Activated CD4-positive, alpha-beta T cell treated with anti-CD3 and anti-CD28 coated beads, Interleukin-2, amount 10 ng/mL, durations not matched to agents 7 days and 5 days (primary cell): ENCODE results near the gene TRIM37. TPM values are rescaled to one million over a fixed set of nuclear protein-coding genes. Genes with fewer than 3 reads are reported as not detected.
"Not testable (repeated sequence)": the region's sequence is repeated elsewhere in the genome, so short reads cannot be mapped to it uniquely, and the experiment has no call there.

Experiments
- CTCF ChIA-PET: fragments of 350-600 bp; sonication (Branson Sonifier 250); formaldehyde crosslinking; loops from one replicate; lab custom pipeline; 2021; ENCODE audit warnings: antibody characterized with exemption; lab: Charles Lee
- POLR2A ChIA-PET: fragments of 350-600 bp; sonication (Branson Sonifier 250); formaldehyde crosslinking; loops from one replicate; lab custom pipeline; 2021; ENCODE audit warnings: antibody characterized with exemption; lab: Charles Lee
- DNase-seq: peaks from one replicate; pipeline ENCODE4 v3.0.0-alpha.2; 2020
- H3K27ac Mint-ChIP-seq: one replicate; pipeline ENCODE4 v1.8.0; 2021; ENCODE audit warnings: mild to moderate bottlenecking, moderate library complexity, mixed read lengths
- H3K27me3 Mint-ChIP-seq: one replicate; pipeline ENCODE4 v1.8.0; 2021; ENCODE audit warnings: mixed read lengths
- H3K36me3 Mint-ChIP-seq: one replicate; pipeline ENCODE4 v1.8.0; 2021; ENCODE audit warnings: low read depth, mixed read lengths
- H3K4me1 Mint-ChIP-seq: one replicate; pipeline ENCODE4 v1.8.0; 2021; ENCODE audit warnings: mixed read lengths
- H3K4me3 Mint-ChIP-seq: one replicate; pipeline ENCODE4 v1.8.0; 2021; ENCODE audit warnings: mild to moderate bottlenecking, moderate library complexity, mixed read lengths
- H3K9me3 Mint-ChIP-seq: one replicate; pipeline ENCODE4 v1.8.0; 2021; ENCODE audit warnings: mixed read lengths
- total RNA-seq, 2 experiments: library from RNA; stranded (reverse); gene quantifications; one replicate each; pipeline ENCODE4 v1.2.3, GENCODE V29; 2021

Gene TRIM37
- total RNA-seq, 2 experiments from 2014 or later, result 22.6 to 27.9 TPM

- Mint-ChIP-seq H3K27me3 (no peaks in the 10 kb centered on the region), H3K4me3 (peak overlapping the region; percentile 98), H3K4me1 (peaks cover 52% of the 10 kb centered on the region), H3K36me3 (peaks cover 30% of the 10 kb centered on the region), H3K9me3 (no peaks in the 10 kb centered on the region), H3K27ac (peak overlapping the region; percentile 91)
- DNase-seq, result no peak
- ChIA-PET CTCF (interaction anchor here (0.6 to 1.4 kb wide), 4 partner anchors 11 to 361 kb away, joined by 3 to 4 read pairs (median 3); no protein-coding TSS in a partner anchor), POLR2A (interaction anchor here (0.8 to 1.5 kb wide), 3 partner anchors 48 to 475 kb away, joined by 3 to 7 read pairs (median 4); partner anchors contain the start of genes PRR11 and SKA2)
Measured at GRCh38 chr17:59107306-59107670, 608 bp upstream of the TRIM37 start.

- Mint-ChIP-seq H3K27me3 (no peaks in the 10 kb centered on the region), H3K4me3 (peak overlapping the region; percentile 98), H3K4me1 (peaks cover 51% of the 10 kb centered on the region), H3K27ac (peak overlapping the region; percentile 91), H3K36me3 (peaks cover 31% of the 10 kb centered on the region), H3K9me3 (no peaks in the 10 kb centered on the region)
- ChIA-PET POLR2A (interaction anchor here (0.6 to 1.5 kb wide), 2 partner anchors 49 to 114 kb away, joined by 3 to 7 read pairs; partner anchors contain the start of genes GDPD1, PRR11 and SKA2), CTCF (interaction anchor here (0.6 to 1.5 kb wide), 3 partner anchors 9 to 43 kb away, joined by 3 to 4 read pairs (median 3); no protein-coding TSS in a partner anchor)
- DNase-seq, result peak; percentile 83
Measured at GRCh38 chr17:59105852-59106462, 723 bp downstream of the TRIM37 start.

GRCh38 chr17:59101178-59101577 lies 5.5 kb downstream of the TRIM37 start:
- Mint-ChIP-seq H3K27ac (no peak overlapping the region), H3K36me3 (peaks cover 42% of the 10 kb centered on the region), H3K9me3 (peaks cover 3% of the 10 kb centered on the region), H3K4me3 (no peak overlapping the region), H3K27me3 (no peaks in the 10 kb centered on the region), H3K4me1 (peaks cover 36% of the 10 kb centered on the region)
- no peak for DNase-seq
- ChIA-PET CTCF (interaction anchor here (1.0 kb wide), 1 partner anchor 16 kb away, joined by 3 read pairs; no protein-coding TSS in a partner anchor), POLR2A (no interaction called here)

- peaks cover 25% of the 10 kb centered on the region for H3K4me1 Mint-ChIP-seq
- no peak overlapping the region for H3K4me3 Mint-ChIP-seq
- peaks cover 3% of the 10 kb centered on the region for H3K9me3 Mint-ChIP-seq
- H3K27ac Mint-ChIP-seq, result no peak overlapping the region
- peaks cover 42% of the 10 kb centered on the region for H3K36me3 Mint-ChIP-seq
- DNase-seq, result no peak
- H3K27me3 Mint-ChIP-seq, result no peaks in the 10 kb centered on the region
- POLR2A ChIA-PET, result no interaction called here
- CTCF ChIA-PET, result no interaction called here
Measured at GRCh38 chr17:59097876-59098275, 8.8 kb downstream of the TRIM37 start.

GRCh38 chr17:59094861-59095530 lies 11.7 kb downstream of the TRIM37 start:
- H3K36me3 Mint-ChIP-seq, result peaks cover 30% of the 10 kb centered on the region
- CTCF ChIA-PET, result interaction anchor here (0.6 to 1.5 kb wide), 4 partner anchors 10 to 46 kb away, joined by 3 to 4 read pairs (median 4); no protein-coding TSS in a partner anchor
- peaks cover 3% of the 10 kb centered on the region for H3K9me3 Mint-ChIP-seq
- peaks cover 13% of the 10 kb centered on the region for H3K4me1 Mint-ChIP-seq
- no peak for DNase-seq
- peak overlapping the region; percentile 15 for H3K27ac Mint-ChIP-seq
- no peaks in the 10 kb centered on the region for H3K27me3 Mint-ChIP-seq
- POLR2A ChIA-PET, result no interaction called here
- no peak overlapping the region for H3K4me3 Mint-ChIP-seq

GRCh38 chr17:59093702-59094231 lies 12.9 kb downstream of the TRIM37 start:
- peaks cover 3% of the 10 kb centered on the region for H3K9me3 Mint-ChIP-seq
- DNase-seq, result no peak
- peaks cover 12% of the 10 kb centered on the region for H3K4me1 Mint-ChIP-seq
- H3K4me3 Mint-ChIP-seq, result no peak overlapping the region
- H3K27ac Mint-ChIP-seq, result no peak overlapping the region
- CTCF ChIA-PET, result no interaction called here
- no peaks in the 10 kb centered on the region for H3K27me3 Mint-ChIP-seq
- peaks cover 28% of the 10 kb centered on the region for H3K36me3 Mint-ChIP-seq
- POLR2A ChIA-PET, result no interaction called here

GRCh38 chr17:59093145-59093701 lies 13.5 kb downstream of the TRIM37 start:
- H3K27ac Mint-ChIP-seq, result no peak overlapping the region
- POLR2A ChIA-PET, result no interaction called here
- peaks cover 28% of the 10 kb centered on the region for H3K36me3 Mint-ChIP-seq

GRCh38 chr17:59090593-59090992 lies 16.1 kb downstream of the TRIM37 start:
- H3K4me3 Mint-ChIP-seq, H3K9me3 Mint-ChIP-seq, POLR2A ChIA-PET, CTCF ChIA-PET, H3K27me3 Mint-ChIP-seq, DNase-seq, H3K27ac Mint-ChIP-seq, H3K4me1 Mint-ChIP-seq: not testable (repeated sequence)
- H3K36me3 Mint-ChIP-seq, result peaks cover 21% of the 10 kb centered on the region

More at GRCh38 chr17:59093145-59093701, 13.5 kb downstream of the TRIM37 start:
- Mint-ChIP-seq H3K27me3 (no peaks in the 10 kb centered on the region), H3K4me1 (peaks cover 12% of the 10 kb centered on the region), H3K9me3 (peaks cover 3% of the 10 kb centered on the region), H3K4me3 (no peak overlapping the region)
- CTCF ChIA-PET, result interaction anchor here (0.6 kb wide), 1 partner anchor 643 kb away, joined by 3 read pairs; no protein-coding TSS in a partner anchor
- DNase-seq, result no peak

- ChIA-PET POLR2A (no interaction called here), CTCF (interaction anchor here (0.6 to 1.0 kb wide), 3 partner anchors 20 to 166 kb away, joined by 3 to 4 read pairs (median 3); no protein-coding TSS in a partner anchor)
- no peaks in the 10 kb centered on the region for H3K27me3 Mint-ChIP-seq
- no peak overlapping the region for H3K4me3 Mint-ChIP-seq
- no peak for DNase-seq
- H3K36me3 Mint-ChIP-seq, result peaks cover 33% of the 10 kb centered on the region
- H3K4me1 Mint-ChIP-seq, result peaks cover 8% of the 10 kb centered on the region
- no peaks in the 10 kb centered on the region for H3K9me3 Mint-ChIP-seq
- no peak overlapping the region for H3K27ac Mint-ChIP-seq
Measured at GRCh38 chr17:59084154-59084553, 22.5 kb downstream of the TRIM37 start.

GRCh38 chr17:59074494-59074893 lies 32.2 kb downstream of the TRIM37 start:
- peaks cover 38% of the 10 kb centered on the region for H3K36me3 Mint-ChIP-seq
- H3K27ac Mint-ChIP-seq, result no peak overlapping the region
- no peaks in the 10 kb centered on the region for H3K27me3 Mint-ChIP-seq
- no peaks in the 10 kb centered on the region for H3K9me3 Mint-ChIP-seq
- ChIA-PET CTCF (no interaction called here), POLR2A (no interaction called here)
- no peak for DNase-seq
- no peaks in the 10 kb centered on the region for H3K4me1 Mint-ChIP-seq
- no peak overlapping the region for H3K4me3 Mint-ChIP-seq

GRCh38 chr17:59073972-59074371 lies 32.7 kb downstream of the TRIM37 start:
- Mint-ChIP-seq H3K27me3 (no peaks in the 10 kb centered on the region), H3K9me3 (no peaks in the 10 kb centered on the region), H3K4me1 (no peaks in the 10 kb centered on the region), H3K36me3 (peaks cover 37% of the 10 kb centered on the region), H3K27ac (no peak overlapping the region), H3K4me3 (no peak overlapping the region)
- ChIA-PET CTCF (no interaction called here), POLR2A (no interaction called here)
- no peak for DNase-seq

- no peak for DNase-seq
- H3K27me3 Mint-ChIP-seq, result no peaks in the 10 kb centered on the region
- H3K4me3 Mint-ChIP-seq, result no peak overlapping the region
- CTCF ChIA-PET, result interaction anchor here (0.6 to 1.5 kb wide), 4 partner anchors 11 to 65 kb away, joined by 3 to 4 read pairs (median 3); no protein-coding TSS in a partner anchor
- no peaks in the 10 kb centered on the region for H3K4me1 Mint-ChIP-seq
- POLR2A ChIA-PET, result interaction anchor here (0.6 kb wide), 1 partner anchor 410 kb away, joined by 3 read pairs; no protein-coding TSS in a partner anchor
- peaks cover 35% of the 10 kb centered on the region for H3K36me3 Mint-ChIP-seq
- H3K9me3 Mint-ChIP-seq, result no peaks in the 10 kb centered on the region
- no peak overlapping the region for H3K27ac Mint-ChIP-seq
Measured at GRCh38 chr17:59069856-59070255, 36.8 kb downstream of the TRIM37 start.
